CD4-positive, CD25-positive, alpha-beta regulatory T cell (primary cell): Measurements from ENCODE around the gene ERAP2. TPM values are rescaled to one million over a fixed set of nuclear protein-coding genes. Genes with fewer than 3 reads are reported as not detected.
A peak's percentile ranks its signal among the peaks of the same experiment; 100 is the strongest.

Source experiments
- ATAC-seq, 2 donors: fragments of 150-1000 bp; cut with Tn5 transposase; one replicate each; pipeline ENCODE4 v1.10.0; 2021; ENCODE audit warnings: low read depth in 2 of 2, moderate number of reproducible peaks in 2 of 2, moderate library complexity in 1 of 2
- DNase-seq, 3 donors: peaks; one replicate each; pipeline versions ENCODE4 v3.0.0 to v3.0.0-alpha.2; 2012 to 2022; ENCODE audit warnings: mixed read lengths in 1 of 3
- H3K27ac ChIP-seq: one replicate; pipeline ENCODE4 v1.7.0; 2013; ENCODE audit warnings: mild to moderate bottlenecking, low read length; ENCODE audit not compliant: insufficient read depth, poor library complexity, severe bottlenecking
- H3K27me3 ChIP-seq: one replicate; pipeline ENCODE4 v1.7.0; 2013; ENCODE audit warnings: low read length; ENCODE audit not compliant: control insufficient read depth, insufficient read depth
- H3K36me3 ChIP-seq: one replicate; pipeline ENCODE4 v1.7.0; 2013; ENCODE audit warnings: mild to moderate bottlenecking, low read length, moderate library complexity; ENCODE audit not compliant: control insufficient read depth, insufficient read depth
- H3K4me1 ChIP-seq: 2 replicates; pipeline ENCODE4 v1.7.0; 2013; ENCODE audit warnings: mild to moderate bottlenecking, low read length; ENCODE audit not compliant: insufficient read depth, control insufficient read depth, poor library complexity, severe bottlenecking
- H3K4me3 ChIP-seq: one replicate; pipeline ENCODE4 v1.7.0; 2013; ENCODE audit warnings: low read depth, mild to moderate bottlenecking, low read length, moderate library complexity
- H3K9me3 ChIP-seq, 2 experiments: 1 replicate in 1 of 2; 2 replicates in 1 of 2; pipeline ENCODE4 v1.7.0; 2013; ENCODE audit warnings: low read length in 2 of 2, mild to moderate bottlenecking in 1 of 2, moderate library complexity in 1 of 2; ENCODE audit not compliant: control insufficient read depth in 2 of 2
- H3K27ac Mint-ChIP-seq, 3 donors: one replicate each; pipeline ENCODE4 v1.8.0; 2020 to 2022; ENCODE audit warnings: mild to moderate bottlenecking in 3 of 3, mixed read lengths in 3 of 3, moderate library complexity in 2 of 3
- H3K27me3 Mint-ChIP-seq: one replicate; pipeline ENCODE4 v1.8.0; 2022; ENCODE audit warnings: mild to moderate bottlenecking, mixed read lengths
- H3K36me3 Mint-ChIP-seq: one replicate; pipeline ENCODE4 v1.8.0; 2020; ENCODE audit warnings: mixed read lengths
- H3K4me1 Mint-ChIP-seq, 4 donors: one replicate each; pipeline ENCODE4 v1.8.0; 2020 to 2022; ENCODE audit warnings: mixed read lengths in 4 of 4, mild to moderate bottlenecking in 1 of 4
- H3K4me3 Mint-ChIP-seq, 4 donors: one replicate each; pipeline ENCODE4 v1.8.0; 2020 to 2022; ENCODE audit warnings: mild to moderate bottlenecking in 4 of 4, mixed read lengths in 4 of 4, moderate library complexity in 3 of 4
- H3K9me3 Mint-ChIP-seq, 7 donors: one replicate each; pipeline ENCODE4 v1.8.0; 2020 to 2022; ENCODE audit warnings: mixed read lengths in 7 of 7, mild to moderate bottlenecking in 3 of 7, moderate library complexity in 2 of 7
- polyA plus RNA-seq, 4 donors: library from polyadenylated mRNA; unstranded; fragments of 300-500 nt; fragmentation: Illumina TruSeq; gene quantifications; one replicate each; pipeline ENCODE4 v1.2.3, GENCODE V29; 2021
- total RNA-seq: library from RNA; stranded (reverse); gene quantifications from one replicate; pipeline ENCODE4 v1.2.3, GENCODE V29; 2022

ERAP2 gene
- total and polyA plus RNA-seq, 5 donors from 2014 or later, result 9.5 to 134 (median 117) TPM

DNA sequence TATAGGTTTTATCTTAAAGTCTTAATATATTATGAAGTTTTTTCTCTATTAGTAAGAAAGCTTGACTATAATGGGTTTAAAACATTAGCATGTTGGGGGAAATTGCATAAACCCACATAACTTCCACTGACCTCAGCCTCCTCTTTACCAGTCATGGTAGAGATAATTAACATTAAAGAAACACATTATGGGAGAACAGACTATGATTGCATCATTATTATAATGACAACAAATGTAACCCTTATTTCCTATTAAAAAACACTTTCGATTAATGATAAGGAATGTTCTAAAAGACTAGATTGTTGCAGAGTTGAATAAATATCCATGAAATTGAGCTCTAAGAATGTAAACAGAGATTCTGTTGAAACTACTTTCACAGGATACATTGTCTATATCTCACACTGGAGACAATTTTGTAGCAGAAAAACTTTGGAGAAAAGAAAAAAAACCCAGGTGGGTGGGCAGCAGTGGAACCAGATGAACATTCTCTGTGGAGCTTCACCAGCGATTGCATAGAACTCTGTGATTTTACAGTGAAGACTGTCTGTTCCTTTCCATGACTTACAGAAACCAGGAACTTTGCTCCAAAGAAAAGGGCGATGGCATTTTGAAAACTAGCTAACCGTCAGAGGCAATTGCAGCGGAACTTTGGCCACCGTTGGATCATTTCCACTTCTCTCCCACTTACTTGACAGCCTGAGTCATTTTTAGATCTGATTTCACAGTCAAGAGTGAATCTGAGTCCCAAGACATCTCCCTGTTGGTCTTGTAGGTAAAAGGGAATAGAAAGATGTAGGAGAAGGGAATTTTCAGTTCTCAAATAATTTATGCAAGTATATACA, 21.0 kb upstream of the ERAP2 start:
- no peaks in the 10 kb centered on the region for H3K4me1 ChIP-seq
- H3K36me3 ChIP-seq, result no peaks in the 10 kb centered on the region
- no peaks in the 10 kb centered on the region for H3K36me3 Mint-ChIP-seq
- peaks cover 27% of the 10 kb centered on the region for H3K27me3 Mint-ChIP-seq
- H3K27ac ChIP-seq, result no peak overlapping the region
- no peak for DNase-seq
- no peak overlapping the region for H3K27ac Mint-ChIP-seq
- peaks cover 0 to 1% (median 0%) of the 10 kb centered on the region in 7 donors for H3K9me3 Mint-ChIP-seq
- no peaks in the 10 kb centered on the region for H3K27me3 ChIP-seq
- H3K4me3 Mint-ChIP-seq, result no peak overlapping the region
- no peak overlapping the region for H3K4me3 ChIP-seq
- no peak for ATAC-seq
- H3K9me3 ChIP-seq, result no peaks in the 10 kb centered on the region
- no peaks in the 10 kb centered on the region for H3K4me1 Mint-ChIP-seq

DNA sequence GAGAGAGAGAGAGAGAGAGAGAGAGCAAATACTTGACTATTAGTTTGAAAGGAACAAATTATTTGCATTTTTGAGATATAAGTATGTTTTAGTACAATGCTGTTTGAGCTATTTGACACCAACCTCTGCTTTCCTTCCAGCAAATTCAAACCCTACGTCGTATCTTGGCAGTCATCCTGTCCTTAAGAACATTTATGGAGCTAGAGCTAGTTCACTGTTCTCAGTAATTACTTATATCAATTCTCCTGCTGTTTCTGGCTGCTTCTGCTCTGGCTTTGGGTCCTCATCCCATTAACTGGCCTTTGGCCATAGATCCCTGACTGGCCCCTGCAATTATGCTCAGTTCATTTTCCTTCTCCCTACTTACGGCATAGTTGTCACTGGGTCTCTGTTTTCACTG, 19.9 kb upstream of the ERAP2 start:
- peaks cover 21% of the 10 kb centered on the region for H3K27me3 Mint-ChIP-seq
- H3K36me3 Mint-ChIP-seq, result no peaks in the 10 kb centered on the region
- H3K27me3 ChIP-seq, result no peaks in the 10 kb centered on the region
- no peaks in the 10 kb centered on the region for H3K4me1 Mint-ChIP-seq
- DNase-seq (no peak), ATAC-seq (no peak)
- H3K4me3 Mint-ChIP-seq, result no peak overlapping the region
- peaks cover 0 to 1% (median 0%) of the 10 kb centered on the region in 7 donors for H3K9me3 Mint-ChIP-seq
- no peak overlapping the region for H3K27ac ChIP-seq
- H3K27ac Mint-ChIP-seq, result no peak overlapping the region
- no peaks in the 10 kb centered on the region for H3K36me3 ChIP-seq
- H3K9me3 ChIP-seq, result no peaks in the 10 kb centered on the region
- no peaks in the 10 kb centered on the region for H3K4me1 ChIP-seq
- no peak overlapping the region for H3K4me3 ChIP-seq

DNA sequence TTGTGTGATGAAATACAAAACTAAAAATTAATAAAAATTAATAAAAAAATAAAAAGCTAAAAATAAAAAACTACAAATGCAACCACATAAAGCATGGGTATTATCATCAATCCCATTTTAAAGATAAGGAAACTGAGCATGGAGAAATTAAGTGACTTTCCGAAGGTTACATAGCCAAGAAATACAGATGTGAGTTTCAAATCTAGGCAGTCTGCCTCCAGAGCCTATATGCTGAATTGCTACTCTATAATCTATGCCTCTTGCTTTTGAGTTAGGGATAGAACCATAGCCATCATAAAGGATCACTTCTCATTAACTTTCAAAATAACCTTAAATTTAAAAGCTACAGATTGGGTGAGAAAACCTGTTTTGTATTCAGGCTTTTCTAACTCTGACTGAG, 18.8 kb upstream of the ERAP2 start:
- H3K4me1 ChIP-seq, result no peaks in the 10 kb centered on the region
- Mint-ChIP-seq H3K4me1 (no peaks in the 10 kb centered on the region), H3K9me3 (peaks cover 0 to 1% (median 0%) of the 10 kb centered on the region in 7 donors), H3K27me3 (peaks cover 15% of the 10 kb centered on the region), H3K36me3 (no peaks in the 10 kb centered on the region), H3K4me3 (no peak overlapping the region), H3K27ac (no peak overlapping the region)
- no peaks in the 10 kb centered on the region for H3K9me3 ChIP-seq
- H3K27me3 ChIP-seq, result no peaks in the 10 kb centered on the region
- no peak overlapping the region for H3K4me3 ChIP-seq
- ATAC-seq (no peak), DNase-seq (no peak)
- no peaks in the 10 kb centered on the region for H3K36me3 ChIP-seq
- no peak overlapping the region for H3K27ac ChIP-seq

- Mint-ChIP-seq H3K36me3 (no peaks in the 10 kb centered on the region), H3K27ac (no peak overlapping the region), H3K4me1 (no peaks in the 10 kb centered on the region), H3K4me3 (no peak overlapping the region), H3K27me3 (peaks cover 14% of the 10 kb centered on the region), H3K9me3 (peaks cover 0 to 1% (median 0%) of the 10 kb centered on the region in 7 donors)
- no peak for DNase-seq
- H3K4me3 ChIP-seq, result no peak overlapping the region
- no peaks in the 10 kb centered on the region for H3K27me3 ChIP-seq
- ATAC-seq, result no peak
- no peak overlapping the region for H3K27ac ChIP-seq
- H3K36me3 ChIP-seq, result no peaks in the 10 kb centered on the region
- no peaks in the 10 kb centered on the region for H3K4me1 ChIP-seq
- no peaks in the 10 kb centered on the region for H3K9me3 ChIP-seq
Observed at GRCh38 chr5:96857924-96858323, 18.4 kb upstream of the ERAP2 start.

DNA sequence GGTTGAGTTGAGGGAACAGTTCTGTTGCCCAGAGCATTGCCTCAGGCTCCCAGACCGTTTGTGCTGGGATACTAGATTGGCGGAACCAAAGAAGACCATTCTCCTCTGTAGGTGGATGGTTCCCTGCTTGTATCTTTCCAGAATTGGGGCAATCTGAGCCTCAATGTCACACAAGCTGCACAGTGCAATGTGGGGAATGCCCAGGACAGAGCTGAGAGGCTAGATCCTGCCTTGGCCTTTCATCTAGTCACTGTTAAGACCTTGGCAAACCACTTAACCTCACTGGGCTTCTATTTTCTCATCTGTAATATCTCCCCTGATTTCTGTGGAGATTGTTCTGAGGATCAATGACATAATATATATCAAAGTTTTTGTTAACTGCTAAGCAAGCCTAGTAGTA, 16.9 kb upstream of the ERAP2 start:
- Mint-ChIP-seq H3K36me3 (no peaks in the 10 kb centered on the region), H3K9me3 (peaks cover 0 to 1% (median 0%) of the 10 kb centered on the region in 7 donors), H3K27ac (no peak overlapping the region), H3K4me1 (no peaks in the 10 kb centered on the region), H3K27me3 (no peaks in the 10 kb centered on the region), H3K4me3 (no peak overlapping the region)
- no peak for DNase-seq
- Histone ChIP-seq H3K9me3 (no peaks in the 10 kb centered on the region), H3K27ac (no peak overlapping the region), H3K36me3 (no peaks in the 10 kb centered on the region), H3K4me1 (no peaks in the 10 kb centered on the region), H3K27me3 (no peaks in the 10 kb centered on the region), H3K4me3 (no peak overlapping the region)
- ATAC-seq, result no peak

- ATAC-seq (no peak), DNase-seq (no peak)
- Histone ChIP-seq H3K27ac (no peak overlapping the region), H3K36me3 (no peaks in the 10 kb centered on the region), H3K9me3 (no peaks in the 10 kb centered on the region), H3K4me3 (no peak overlapping the region), H3K27me3 (no peaks in the 10 kb centered on the region), H3K4me1 (no peaks in the 10 kb centered on the region)
- no peaks in the 10 kb centered on the region for H3K4me1 Mint-ChIP-seq
- no peak overlapping the region for H3K4me3 Mint-ChIP-seq
- H3K9me3 Mint-ChIP-seq, result peaks cover 0 to 1% (median 0%) of the 10 kb centered on the region in 7 donors
- no peaks in the 10 kb centered on the region for H3K27me3 Mint-ChIP-seq
- peak overlapping the region in 1 of 3 donors; percentile 10 for H3K27ac Mint-ChIP-seq
- H3K36me3 Mint-ChIP-seq, result no peaks in the 10 kb centered on the region
Observed at GRCh38 chr5:96861076-96861475, 15.2 kb upstream of the ERAP2 start.

DNA sequence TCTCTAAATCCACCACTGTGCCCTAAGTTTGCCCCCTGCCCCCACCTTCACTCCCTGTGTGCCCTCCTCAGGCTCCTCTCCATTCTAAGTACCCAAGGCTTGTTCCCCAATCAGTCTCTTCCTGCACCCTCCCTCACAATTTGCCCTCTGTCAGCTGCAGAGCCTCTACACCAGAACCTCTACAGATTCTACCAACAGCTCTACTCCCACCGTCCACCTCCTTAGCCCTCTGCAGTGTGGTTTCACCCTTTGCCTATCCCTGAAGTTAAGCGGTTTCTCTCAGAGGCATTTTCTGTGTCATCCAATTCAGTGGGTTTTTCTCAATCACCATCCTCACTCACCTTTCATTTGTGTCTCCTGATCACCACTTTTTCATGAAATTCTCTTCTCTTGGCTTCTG, 13.2 kb upstream of the ERAP2 start:
- peak overlapping the region in 1 of 3 donors; percentile 54 for H3K27ac Mint-ChIP-seq

More for the DNA sequence above, 13.2 kb upstream of the ERAP2 start:
- no peak for DNase-seq
- Mint-ChIP-seq H3K9me3 (no peaks in the 10 kb centered on the region), H3K4me3 (no peak overlapping the region), H3K4me1 (no peaks in the 10 kb centered on the region), H3K27me3 (no peaks in the 10 kb centered on the region), H3K36me3 (no peaks in the 10 kb centered on the region)
- Histone ChIP-seq H3K27ac (no peak overlapping the region), H3K4me3 (no peak overlapping the region), H3K4me1 (no peaks in the 10 kb centered on the region), H3K27me3 (no peaks in the 10 kb centered on the region), H3K9me3 (no peaks in the 10 kb centered on the region), H3K36me3 (no peaks in the 10 kb centered on the region)
- ATAC-seq, result no peak
